Stimulated activated CD4-positive, alpha-beta T cell treated with anti-CD3 and anti-CD28 coated beads, Interleukin-4, amount 100 ng/mL, for 48 hours (primary cell): Measurements from ENCODE around the gene LRRN2.

Source experiments
- DNase-seq, 2 donors: peaks; one replicate each; pipeline ENCODE4 v3.0.0-alpha.2; 2020; ENCODE audit warnings: low read depth in 2 of 2

Gene LRRN2

DNA sequence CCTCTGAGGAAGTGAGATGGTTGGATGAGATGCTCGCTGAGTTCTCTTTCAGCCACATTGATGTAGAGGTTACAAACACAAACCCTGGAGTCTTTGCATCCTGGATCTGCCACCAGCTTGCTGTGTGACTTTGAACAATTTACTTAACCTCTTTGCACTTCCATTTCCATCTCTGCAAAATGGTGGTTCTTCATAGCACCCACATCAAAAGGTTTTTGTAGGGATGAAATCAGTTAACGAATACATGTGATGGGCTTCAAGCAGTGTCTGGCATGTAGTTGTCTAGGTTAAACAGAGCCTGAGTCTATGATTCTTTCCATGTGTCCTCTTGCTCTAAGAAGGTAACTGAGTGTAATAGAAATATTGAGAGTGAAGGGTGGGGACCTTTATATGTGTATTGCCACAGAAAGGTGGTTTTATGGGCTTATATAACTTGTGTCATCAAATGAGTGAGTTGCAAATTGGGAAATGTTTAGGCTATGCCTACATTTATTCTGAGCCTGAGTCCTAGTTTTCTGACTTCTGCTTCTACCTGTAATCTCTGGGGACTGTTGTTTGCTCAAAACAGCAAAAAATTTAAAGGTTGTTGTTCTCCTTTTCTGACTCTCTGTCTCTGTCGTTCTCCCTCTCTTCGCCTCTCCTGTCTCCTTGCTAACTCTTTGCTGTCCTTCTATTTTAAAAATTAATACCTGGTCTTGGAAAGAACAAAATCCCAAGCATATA lies 27.3 kb upstream of the LRRN2 start:
- no peak for DNase-seq

DNA sequence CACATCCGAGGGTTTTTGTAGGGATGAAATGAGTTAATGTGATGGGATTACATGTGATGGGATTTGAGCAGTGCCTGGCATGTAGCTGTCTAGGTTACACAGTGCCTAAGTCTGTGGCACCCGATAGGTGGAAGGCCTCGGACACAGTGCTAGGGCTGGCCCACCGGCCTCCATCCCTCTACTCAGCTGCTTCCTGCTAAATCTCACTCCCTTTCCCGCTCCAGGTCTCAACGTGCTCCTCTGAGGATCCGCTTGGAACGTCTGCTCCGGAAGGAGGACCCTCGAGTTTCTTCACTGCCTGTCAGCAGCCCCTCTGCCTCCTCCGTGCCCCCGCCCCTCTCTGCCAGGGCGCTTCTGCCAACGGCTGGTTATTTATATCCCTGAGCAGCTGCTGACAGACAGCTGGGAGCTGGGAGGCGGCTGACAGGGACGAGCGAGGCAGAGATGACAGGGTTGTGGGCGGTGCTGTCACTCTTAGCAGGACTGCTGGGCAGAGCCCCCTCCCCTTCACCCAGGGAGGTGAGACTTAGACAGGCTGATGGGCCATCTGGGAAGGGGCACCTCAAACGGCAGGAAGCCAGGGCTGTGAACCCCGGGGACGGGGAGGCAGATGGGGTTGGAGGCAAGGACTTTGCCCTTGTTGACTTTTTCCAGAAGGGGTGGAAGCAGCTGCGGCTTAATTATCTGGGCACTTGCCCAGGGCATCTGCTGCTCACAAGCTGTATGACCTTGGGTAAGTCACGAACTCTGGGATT lies 26.6 kb upstream of the LRRN2 start:
- DNase-seq: no peak

DNA sequence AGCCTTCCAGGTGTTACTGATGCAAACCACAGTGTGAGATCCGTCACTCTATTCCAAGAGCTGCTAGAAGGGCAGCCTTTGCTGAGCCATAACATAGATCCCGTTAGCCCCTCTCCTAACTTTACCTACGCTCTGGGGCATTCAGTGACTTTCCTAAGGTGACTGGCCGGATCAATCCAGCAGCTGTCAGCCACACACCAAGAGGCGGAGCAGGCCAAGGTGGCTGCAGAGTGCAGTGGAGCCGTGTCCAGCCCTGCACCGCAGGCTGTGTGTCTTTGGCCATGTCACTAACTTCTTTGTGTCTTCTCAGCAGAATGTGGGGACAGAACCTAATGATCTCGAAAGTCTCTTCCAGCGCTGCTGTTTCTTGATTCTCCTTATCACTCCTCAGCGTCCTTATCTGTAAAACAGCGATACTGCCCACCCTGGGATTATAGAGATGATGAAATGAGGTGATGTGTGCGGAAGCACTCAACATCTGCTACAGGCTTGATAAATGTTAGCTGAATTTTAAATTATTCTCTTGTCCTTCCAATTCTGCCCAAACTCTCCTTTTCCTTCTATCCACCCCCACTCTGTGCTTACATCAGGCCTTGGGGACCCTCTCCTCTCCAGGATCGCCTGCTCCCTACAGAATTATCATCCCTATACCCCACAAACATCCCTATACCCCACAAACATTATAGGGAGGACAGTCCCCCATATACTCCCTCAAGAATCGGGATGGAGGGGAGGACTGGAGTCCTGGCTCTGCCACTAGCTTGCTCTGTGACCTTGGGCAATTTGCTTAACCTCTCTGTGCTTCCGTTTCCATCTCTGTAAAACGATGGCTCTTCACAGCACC lies 25.8 kb upstream of the LRRN2 start:
- no peak for DNase-seq

DNA sequence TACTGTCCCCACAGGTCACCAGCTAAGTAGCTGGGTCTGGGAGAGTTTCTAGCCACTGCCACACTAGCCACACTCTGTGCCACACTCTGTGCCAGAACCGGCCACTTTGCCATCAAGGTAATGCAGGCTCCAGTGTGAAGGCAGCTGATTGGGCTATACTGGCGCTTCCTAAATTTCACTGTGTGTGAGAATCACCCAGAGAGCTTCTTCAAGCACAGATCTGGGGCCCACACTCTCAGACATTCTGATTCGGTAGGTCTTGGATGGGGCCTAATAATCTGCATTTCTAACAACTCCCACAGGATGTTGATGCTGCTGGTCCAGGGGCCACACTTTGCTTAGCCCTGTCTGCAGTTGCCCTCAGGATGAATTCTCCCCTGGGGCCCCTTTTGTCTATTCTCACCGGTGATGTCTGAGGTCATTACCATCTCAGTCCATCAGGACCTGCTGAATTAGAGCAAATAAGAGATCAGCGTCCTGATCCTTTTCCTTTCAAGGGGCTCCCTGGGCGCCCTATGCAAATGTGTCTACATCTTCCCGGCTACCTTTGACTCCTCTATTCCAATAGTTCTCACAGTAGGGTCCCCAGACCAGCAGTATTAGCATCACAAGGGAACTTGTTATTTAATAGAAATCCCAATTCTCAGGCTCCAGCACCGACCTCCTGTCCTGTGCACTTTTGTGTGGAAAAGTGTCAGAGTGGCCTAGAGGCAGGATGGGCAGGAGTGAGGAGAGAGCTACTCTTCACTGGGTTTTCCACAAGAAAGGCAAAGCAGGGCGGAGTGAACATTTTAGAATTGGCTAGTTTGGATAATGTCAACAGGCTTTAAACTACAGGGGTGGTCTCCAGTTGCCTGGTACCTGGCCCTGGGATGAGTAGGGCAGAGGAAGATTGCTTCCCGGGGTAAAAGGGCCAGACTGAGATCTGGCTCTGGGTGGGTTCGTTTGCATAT lies 24.7 kb upstream of the LRRN2 start:
- DNase-seq: no peak

DNA sequence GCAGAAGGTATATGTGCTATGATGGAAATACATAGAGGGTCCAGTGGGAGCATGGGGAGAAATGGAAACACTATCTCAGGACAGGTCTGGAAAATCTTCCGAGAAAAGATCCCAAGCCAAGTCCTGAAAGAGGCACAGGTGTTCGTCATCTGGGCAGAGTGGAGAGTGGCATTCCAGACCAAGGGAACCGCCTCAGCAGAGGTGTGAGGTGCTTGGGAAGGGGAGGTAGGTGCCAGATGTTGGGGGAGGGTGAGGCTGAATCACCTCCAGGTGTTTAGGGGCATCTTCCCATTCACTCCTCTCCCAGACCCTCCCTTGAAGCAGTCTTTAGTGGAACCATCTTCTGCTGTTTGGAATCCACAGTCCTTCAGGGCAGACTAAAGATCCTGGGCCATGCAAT lies 23.5 kb upstream of the LRRN2 start:
- no peak for DNase-seq

DNA sequence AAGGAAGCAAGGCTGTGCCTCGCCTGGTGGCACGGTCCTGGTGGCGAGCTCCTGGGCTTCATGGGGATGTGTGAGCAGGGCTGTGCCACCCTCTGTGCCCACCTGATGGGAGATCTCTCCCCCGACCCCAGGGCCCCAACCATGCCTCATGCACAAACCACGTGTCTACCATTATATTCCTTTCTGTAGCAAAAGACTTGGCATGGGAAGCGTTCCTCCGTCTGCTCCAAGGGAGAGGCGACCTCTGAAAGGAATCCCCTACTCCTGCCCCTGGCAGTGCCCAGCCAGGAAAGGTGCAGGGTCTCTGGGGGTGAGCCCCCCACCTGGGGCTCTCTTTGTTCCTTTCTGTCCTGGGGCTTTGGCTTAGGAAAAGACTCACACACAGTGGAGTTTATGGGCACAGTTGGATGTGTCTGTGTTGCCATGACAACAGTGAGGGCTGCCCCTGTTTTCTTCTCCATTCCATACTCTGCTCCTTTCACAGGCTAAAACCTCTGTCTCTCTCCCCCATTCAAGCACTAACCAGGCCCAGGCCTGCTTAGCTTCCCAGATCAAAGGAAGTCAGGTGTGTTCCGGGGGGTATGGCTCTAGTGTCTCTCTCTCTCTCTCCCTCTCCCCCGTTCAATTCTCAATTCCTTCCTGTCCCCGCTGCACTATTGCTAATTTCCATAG lies 21.4 kb upstream of the LRRN2 start:
- no peak for DNase-seq

DNA sequence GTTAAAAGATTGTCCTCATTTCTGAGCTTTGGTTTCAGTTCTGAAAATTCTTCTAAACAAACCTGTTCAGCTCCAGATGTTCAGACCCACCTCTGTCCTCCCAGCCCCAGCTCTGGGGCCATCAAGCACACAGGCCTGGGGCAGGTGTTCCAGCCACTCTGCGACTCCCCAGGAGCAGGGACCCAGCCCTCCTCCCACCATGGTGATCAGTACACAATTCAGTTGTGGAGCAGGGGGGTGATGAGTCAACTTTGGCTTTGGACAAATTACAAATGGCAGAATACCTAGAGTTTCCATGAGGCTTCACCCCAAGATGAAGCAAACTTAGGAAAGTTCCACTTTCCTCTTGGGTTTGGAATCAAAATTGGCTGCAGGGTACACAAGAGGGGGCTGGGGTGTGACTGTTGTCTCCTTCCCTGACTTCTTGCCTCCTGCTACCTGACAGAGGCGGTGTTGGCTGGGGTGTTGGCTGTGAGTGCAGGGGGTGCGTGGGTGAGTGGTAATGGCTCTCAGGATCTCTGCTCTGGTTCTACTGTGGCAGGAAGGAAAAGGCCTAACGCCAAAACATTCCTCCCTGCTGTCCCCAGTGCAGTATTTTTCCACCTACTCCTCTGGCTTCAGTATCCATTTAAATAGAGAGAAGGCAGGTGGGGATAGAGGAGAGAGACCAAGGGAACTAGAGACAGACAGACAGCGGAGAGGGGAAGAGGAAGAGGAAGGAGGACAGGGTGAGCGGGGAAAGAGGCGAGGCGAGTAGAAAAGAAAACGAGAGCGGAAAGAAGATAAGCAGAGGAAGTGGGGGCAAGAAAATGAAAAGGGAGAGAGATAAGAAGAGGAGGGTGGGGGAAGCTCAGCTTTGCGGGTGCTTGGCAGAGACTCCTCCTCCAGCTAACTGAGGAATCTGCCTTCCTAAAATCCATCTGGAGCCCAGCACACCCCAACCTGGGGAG lies 20.6 kb upstream of the LRRN2 start:
- no peak for DNase-seq

DNA sequence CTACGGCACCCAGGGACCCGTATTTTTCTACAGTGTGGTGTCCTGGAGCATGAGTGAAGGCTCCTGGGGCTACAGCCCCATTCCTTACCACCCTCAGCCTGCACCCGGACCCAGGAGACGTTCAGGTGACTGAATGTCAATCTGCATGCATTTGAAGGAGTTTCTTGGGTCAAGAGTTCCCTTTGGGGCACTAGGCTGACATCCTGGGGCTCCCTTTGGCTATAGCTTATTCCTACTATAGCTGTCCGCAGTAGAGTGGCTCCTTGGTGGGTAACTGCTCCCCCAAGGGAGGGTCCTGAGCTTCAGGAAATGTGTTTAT lies 19.9 kb upstream of the LRRN2 start:
- DNase-seq: no peak

DNA sequence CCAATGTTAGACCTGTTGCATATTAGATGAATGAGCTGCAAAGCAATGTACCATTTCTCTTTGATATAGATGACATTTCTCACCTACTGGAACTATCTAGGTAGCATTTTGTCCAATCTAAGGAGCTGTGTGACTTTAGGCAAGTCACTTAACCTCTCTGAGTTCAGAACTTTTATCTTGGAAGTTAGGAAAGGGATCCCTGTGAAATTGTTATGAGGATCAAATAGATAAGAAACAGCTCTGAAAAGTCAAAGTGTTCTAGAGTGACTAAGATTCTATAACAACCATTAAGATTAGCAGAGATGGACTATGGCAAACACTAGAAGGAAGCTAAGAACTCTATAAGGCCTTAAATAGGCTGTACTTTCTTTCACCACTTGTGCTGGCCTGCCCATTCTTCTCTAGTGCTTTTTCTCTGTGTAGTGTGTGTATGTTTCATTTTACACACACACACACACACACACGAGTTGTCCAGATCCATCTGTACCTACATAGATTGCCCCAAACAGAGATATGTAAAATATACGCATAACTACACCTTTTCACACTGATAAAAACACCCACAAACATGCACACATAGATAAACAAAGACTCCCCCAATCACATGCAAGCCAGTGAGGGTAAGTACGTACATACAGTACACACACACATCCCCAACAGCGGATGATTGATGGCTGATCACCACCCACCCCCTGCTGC lies 19.4 kb upstream of the LRRN2 start:
- no peak for DNase-seq

DNA sequence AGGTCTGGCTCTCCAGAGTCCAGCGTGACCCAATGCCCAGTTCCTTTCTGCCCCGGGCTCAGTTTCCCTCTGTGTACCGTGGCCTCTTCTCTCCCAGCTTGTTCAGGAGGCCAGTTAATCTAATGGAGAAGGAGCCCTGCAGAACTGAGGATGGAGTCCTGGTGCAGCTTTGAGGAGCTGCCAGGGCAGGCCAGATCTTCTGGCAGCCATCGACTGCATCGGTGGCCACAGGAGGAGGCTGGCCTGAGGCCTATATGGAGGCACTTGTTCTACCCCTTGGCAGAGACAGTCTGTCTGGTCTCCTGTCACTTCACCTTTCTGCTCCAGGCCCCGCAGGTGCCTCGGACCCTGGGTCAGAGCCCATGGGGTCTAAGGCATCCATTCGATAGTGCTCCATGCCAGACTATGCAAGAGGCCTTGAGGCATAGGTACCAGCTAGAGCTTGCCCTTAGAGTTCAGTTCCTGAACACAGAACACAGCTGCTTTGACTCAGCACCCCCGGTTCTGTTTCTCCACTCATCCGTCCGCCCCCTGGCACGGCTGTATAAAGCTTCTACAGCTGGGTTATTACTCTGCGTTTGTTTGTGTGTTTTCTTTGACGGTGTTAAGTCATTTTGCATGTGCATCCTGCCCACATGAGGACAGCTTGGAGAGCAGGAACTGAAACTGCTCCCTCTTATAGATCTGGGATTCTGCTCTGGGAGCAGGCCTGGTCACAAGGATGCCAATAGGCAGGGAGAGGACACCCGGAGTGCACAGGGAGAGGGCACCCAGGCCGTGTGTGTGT lies 18.5 kb upstream of the LRRN2 start:
- no peak for DNase-seq

DNA sequence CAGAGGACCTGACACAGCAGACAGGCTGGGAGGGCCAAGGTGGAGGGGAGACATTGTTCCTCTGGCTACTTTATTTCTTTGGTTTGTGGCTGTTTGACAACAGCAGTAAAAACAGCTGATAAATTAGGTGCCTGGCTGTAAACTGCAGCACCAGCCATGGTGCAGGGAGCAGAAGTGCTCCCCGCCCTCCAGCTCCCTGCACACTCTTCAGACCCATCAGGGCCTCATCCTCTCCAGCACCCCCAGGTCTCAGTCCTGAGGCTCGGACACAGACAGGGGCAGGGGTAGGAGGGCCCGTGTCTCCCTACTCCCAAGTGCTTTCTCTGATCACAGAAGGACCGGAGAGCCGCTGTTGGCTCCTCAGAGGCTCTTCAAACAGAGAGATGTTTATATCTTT lies 17.7 kb upstream of the LRRN2 start:
- no peak for DNase-seq

DNA sequence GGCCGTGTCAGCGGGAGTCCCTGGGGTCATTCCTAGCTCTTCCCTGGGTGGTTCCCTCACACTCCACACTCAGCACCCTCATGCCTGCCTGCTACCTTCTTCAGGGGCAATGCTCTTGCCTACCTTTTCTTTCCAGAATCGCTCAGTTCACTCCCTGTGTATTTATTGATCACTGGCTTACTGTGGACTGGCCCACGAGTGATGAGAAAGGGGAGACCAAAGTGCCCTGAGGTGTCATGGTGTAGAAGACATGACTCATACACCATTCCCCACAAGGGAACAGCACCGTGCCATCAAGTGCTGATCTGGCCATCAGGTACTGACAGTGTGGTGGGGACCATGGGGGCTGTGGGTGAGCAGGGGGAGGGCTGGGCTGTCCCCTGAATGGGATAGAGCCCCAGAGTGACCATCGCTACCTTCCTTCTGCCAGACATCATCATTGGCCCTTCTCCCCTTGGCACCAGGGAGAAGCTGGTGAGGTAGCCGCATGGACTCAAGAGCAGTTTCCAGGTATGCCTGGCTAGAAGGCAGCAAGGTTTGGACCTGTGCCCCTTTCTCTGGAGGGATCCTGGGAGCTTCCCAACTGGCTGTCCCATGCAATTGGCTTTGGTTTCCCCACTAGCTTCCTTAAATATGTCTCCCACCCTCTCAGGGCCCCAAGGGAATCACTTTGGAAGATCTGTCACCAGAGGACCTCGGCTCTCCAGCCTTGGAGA lies 17.2 kb upstream of the LRRN2 start:
- no peak for DNase-seq

DNA sequence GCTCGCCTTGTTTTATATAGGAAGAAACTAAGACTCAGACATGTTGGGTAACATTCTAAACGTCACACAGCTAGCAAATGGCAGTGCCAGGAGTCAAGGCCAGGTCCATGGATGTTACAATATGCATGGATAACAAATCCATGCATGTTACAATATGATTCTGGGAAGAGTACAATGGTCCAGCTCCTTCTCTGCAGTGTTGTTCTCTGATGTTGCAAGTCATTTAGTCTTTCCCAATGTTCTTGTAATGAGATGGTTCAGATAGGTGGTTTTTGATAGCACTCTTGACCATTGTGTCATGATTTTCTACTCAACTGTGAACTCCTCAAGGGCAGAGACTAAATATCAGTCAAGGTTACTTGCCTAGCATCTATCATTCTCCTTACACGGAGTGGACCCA lies 15.7 kb upstream of the LRRN2 start:
- DNase-seq: no peak

DNA sequence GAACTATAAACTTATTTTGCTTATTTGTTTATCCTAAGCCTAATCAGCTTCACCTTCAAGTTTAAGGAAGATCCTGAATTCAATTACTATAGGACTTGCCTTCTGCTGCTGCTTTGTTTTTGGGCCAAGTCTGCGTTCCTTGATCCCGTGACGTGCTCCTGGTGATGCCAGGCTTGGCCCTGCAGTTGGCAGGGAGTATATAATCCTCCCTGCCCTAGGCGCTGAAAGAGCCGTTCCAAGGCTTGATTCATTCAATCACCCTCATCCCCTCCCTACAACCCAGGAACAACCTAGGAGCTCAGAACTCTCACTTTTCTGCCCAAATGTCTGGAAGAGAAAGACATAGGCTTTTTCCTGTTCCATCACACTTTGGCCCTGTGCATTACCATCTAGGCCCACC lies 12.4 kb upstream of the LRRN2 start:
- no peak for DNase-seq

DNA sequence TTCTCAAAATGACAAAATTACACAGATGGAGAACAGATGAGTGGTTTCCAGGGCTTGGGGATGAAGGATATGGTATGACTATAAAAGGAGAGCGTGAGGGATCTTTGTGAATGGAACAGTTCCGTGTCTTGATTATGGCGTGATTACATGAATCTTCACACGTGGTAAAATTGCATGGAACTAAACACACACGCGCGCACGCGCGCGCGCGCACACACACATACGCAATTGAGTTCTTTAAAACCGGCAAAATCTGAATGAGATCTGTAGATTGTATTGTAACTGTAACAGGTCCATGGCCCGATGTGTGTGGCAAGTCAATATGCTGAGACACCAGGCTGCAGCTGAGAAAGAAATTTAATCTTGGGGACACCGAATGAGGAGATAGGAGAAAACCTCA lies 11.1 kb upstream of the LRRN2 start:
- no peak for DNase-seq

DNA sequence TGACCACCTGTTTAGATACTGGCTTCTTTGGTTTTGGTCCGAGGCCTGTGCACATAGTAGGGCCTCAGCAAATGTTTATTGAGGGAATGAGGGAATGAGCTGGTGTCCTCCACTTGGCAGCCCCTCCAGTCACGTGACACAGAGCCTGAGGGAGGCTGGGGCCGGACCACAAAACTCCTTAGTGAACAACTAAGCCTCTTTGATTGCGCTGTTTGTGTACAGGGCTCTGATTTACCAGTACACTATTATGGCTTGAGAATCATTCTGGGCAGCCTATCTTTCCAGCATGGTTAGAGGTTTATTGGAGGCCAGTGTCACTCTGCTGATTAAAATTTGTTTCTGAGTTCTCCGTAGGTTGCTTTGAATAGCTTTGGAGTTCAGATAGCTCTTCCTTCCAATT lies 10.2 kb upstream of the LRRN2 start:
- no peak for DNase-seq

DNA sequence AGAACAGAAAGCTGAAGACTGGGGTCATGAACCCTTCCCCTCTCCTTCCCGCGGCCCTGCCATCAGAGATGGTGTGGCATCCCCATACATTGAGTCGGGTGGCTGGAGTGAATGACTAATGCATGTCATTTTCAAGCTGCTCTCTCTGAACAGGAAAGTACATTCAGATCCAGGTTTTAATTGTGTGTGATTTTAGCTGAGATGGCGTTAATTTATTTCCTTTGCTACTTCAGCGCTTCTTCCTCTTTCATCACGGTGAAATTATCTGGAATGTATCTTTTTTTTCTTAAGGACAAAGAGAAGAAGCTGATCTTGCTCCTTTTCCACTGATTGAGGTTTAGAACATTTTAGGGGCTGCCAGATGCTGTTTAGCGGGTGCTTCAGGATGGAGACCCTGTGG lies 8.6 kb upstream of the LRRN2 start:
- no peak for DNase-seq

DNA sequence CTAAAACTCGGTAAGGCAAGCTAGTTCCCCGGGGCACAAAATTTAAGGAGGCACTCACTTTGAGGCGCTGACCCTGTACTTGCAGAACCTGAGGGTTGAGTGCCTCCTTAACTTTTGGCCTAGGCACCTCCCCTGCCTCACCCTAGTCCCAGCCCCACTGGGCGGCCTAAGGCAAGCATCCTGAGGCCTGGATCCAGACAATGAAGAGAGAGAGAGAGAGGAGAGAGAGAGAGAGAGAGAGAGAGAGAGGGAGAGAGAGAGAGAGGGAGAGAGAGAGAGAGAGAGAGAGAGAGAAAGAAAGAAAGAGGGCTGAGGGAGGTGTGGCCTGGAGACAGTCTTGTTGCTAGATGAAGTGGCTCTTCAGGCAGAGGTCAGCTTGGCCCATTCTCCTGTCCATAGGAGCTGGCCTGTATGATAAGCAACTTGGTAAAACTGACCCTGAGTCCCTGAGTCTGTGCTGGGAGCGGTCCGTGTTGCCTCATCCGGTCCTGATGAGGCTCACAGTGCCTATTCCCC lies 7.4 kb upstream of the LRRN2 start:
- DNase-seq: no peak
